Ovary (tissue), 9 donors: Measurements from ENCODE around the gene C1orf174. TPM values are rescaled to one million over a fixed set of nuclear protein-coding genes. Genes with fewer than 3 reads are reported as not detected.

ENCODE experiments used
- DNase-seq, 5 donors: peaks; one replicate each; pipeline ENCODE4 v3.0.0-alpha.2; 2019 to 2020
- H3K27ac ChIP-seq, 2 donors: fragments of 200-600 bp; one replicate each; pipeline versions ENCODE4 v1.5.1 to v1.8.0; 2019 to 2022
- H3K27me3 ChIP-seq: fragments of 200-600 bp; one replicate; pipeline ENCODE4 v1.8.0; 2022
- H3K36me3 ChIP-seq: fragments of 200-600 bp; sonication (generic); one replicate; pipeline ENCODE4 v1.5.1; 2019
- H3K4me1 ChIP-seq: one replicate; pipeline ENCODE4 v1.8.1; 2013; ENCODE audit warnings: mild to moderate bottlenecking, moderate library complexity; ENCODE audit not compliant: insufficient read depth
- H3K4me3 ChIP-seq: fragments of 200-600 bp; sonication (generic); one replicate; pipeline ENCODE4 v1.5.1; 2017
- H3K9me3 ChIP-seq, 2 donors: fragments of 200-600 bp in 1 of 2; sonication (generic) in 1 of 2; one replicate each; pipeline versions ENCODE4 v1.5.1 to v1.8.1; 2013 to 2019; ENCODE audit warnings: mild to moderate bottlenecking in 1 of 2, moderate library complexity in 1 of 2
- CTCF ChIP-seq, 3 donors: fragments of 450-650 bp in 2 of 3; fragments of 200-600 bp in 1 of 3; IDR thresholded peaks; one replicate each; pipeline versions ENCODE4 v1.5.1 to v1.8.0; 2016 to 2022; ENCODE audit warnings: antibody characterized with exemption in 3 of 3, mild to moderate bottlenecking in 1 of 3
- EP300 ChIP-seq: sonication (generic); formaldehyde crosslinking; IDR thresholded peaks from one replicate; pipeline ENCODE4 v1.6.1; 2017; ENCODE audit warnings: antibody characterized with exemption
- POLR2A ChIP-seq: fragments of 450-650 bp; IDR thresholded peaks from one replicate; pipeline ENCODE4 v1.6.1; 2017; ENCODE audit warnings: antibody characterized with exemption, mild to moderate bottlenecking, moderate library complexity
- WGBS, 3 donors: extraction: QIAGEN DNeasy Blood & Tissue Kit in 1 of 3; methylation state at CpG; one replicate each; pipeline versions ENCODE4 v1.1.5 to v1.1.7; 2013 to 2017; 5-methylcytosine and 5-hydroxymethylcytosine counted together
- intact Hi-C, 4 donors: fragments of 100-400 bp; cut with DNase I; formaldehyde crosslinking; loops; one replicate each; pipeline versions ENCODE4 v1.11.0 to v1.15.1; 2022 to 2023
- polyA plus RNA-seq, 2 donors: library from polyadenylated mRNA; stranded (reverse); fragments of 200-250 nt in 1 of 2; fragments of 350-450 nt in 1 of 2; fragmentation: Illumina TruSeq in 1 of 2; extraction: RNeasy Lipid Tissue Mini Kit (QIAGEN cat#74804) in 1 of 2; gene quantifications; one replicate each; pipeline ENCODE4 v1.2.3, GENCODE V29; 2013 to 2014
- total RNA-seq, 7 donors: library from RNA; depleted of rRNA in 2 of 7; stranded (reverse); fragments of >200 nt in 2 of 7; fragmentation: NEBNext Ultra II Directional in 3 of 7; extraction: Animal tissue kit (Norgen Biotek cat#: 25700) in 3 of 7; gene quantifications; one replicate each; pipeline versions ENCODE4 v1.1.0 to v1.2.4, GENCODE V29; 2016 to 2023
- donor health status: DM: no; HTN: no; CAD: no; lungs with moderate emphysema.
- donor health status: DM: no; HTN: no; CAD: no.
- donor health status: Bipolar disorder and iron deficiency.
- donor health status: DM: yes; HTN: yes; CAD: no.
- donor health status: DM: no; HTN: no; CAD: no.
- donor health status: DM: yes; HTN: yes; CAD: no.

Gene C1orf174
- total and polyA plus RNA-seq, 9 donors: 12.9 to 23.9 (median 18.2) TPM

GRCh38 chr1:3931007-3931912 lies 31.2 kb upstream of the C1orf174 start:
- no peak overlapping the region for H3K27ac ChIP-seq
- no peak for TF ChIP-seq EP300
- TF ChIP-seq POLR2A: no peak
- TF ChIP-seq CTCF (IDR thresholded peaks at IDR 0.05): no peak
- H3K9me3 ChIP-seq: no peaks in the 10 kb centered on the region
- H3K27me3 ChIP-seq: no peaks in the 10 kb centered on the region
- no peaks in the 10 kb centered on the region for H3K4me1 ChIP-seq
- no peaks in the 10 kb centered on the region for H3K36me3 ChIP-seq
- 49 to 62% (median 52%) methylated on average over 16 to 17 of the region's 17 CpGs for WGBS, 3 donors
- intact Hi-C loops: no loop called here
- no peak for DNase-seq
- H3K4me3 ChIP-seq: no peak overlapping the region

- Histone ChIP-seq H3K4me3 (no peak overlapping the region), H3K36me3 (no peaks in the 10 kb centered on the region), H3K4me1 (no peaks in the 10 kb centered on the region), H3K27me3 (no peaks in the 10 kb centered on the region), H3K27ac (no peak overlapping the region), H3K9me3 (no peaks in the 10 kb centered on the region)
- TF ChIP-seq EP300 (no peak), POLR2A (no peak), CTCF (IDR thresholded peaks at IDR 0.05) (no peak)
- intact Hi-C loops: no loop called here
- 51 to 57% (median 53%) methylated on average over 10 of the region's 10 CpGs for WGBS, 3 donors
- DNase-seq: no peak
These were observed 30.4 kb upstream of the C1orf174 start for GRCh38 chr1:3930301-3931006.

GRCh38 chr1:3929126-3929525 lies 29.1 kb upstream of the C1orf174 start:
- no peaks in the 10 kb centered on the region for H3K36me3 ChIP-seq
- no peak for DNase-seq
- no peaks in the 10 kb centered on the region for H3K9me3 ChIP-seq
- no peak overlapping the region for H3K4me3 ChIP-seq
- TF ChIP-seq EP300 (no peak), CTCF (IDR thresholded peaks at IDR 0.05) (no peak), POLR2A (no peak)
- no peaks in the 10 kb centered on the region for H3K4me1 ChIP-seq
- 71 to 79% (median 72%) methylated on average over 5 of the region's 5 CpGs for WGBS, 3 donors
- no peak overlapping the region for H3K27ac ChIP-seq
- intact Hi-C loops: no loop called here
- no peaks in the 10 kb centered on the region for H3K27me3 ChIP-seq

GRCh38 chr1:3928586-3928985 lies 28.5 kb upstream of the C1orf174 start:
- H3K27me3 ChIP-seq: no peaks in the 10 kb centered on the region
- no peak for TF ChIP-seq EP300
- no peak for TF ChIP-seq CTCF (IDR thresholded peaks at IDR 0.05)
- TF ChIP-seq POLR2A: no peak
- no peaks in the 10 kb centered on the region for H3K4me1 ChIP-seq
- intact Hi-C loops: no loop called here
- no peaks in the 10 kb centered on the region for H3K36me3 ChIP-seq
- DNase-seq: no peak
- 46 to 62% (median 54%) methylated on average over 10 to 11 of the region's 11 CpGs for WGBS, 3 donors
- H3K4me3 ChIP-seq: no peak overlapping the region
- no peaks in the 10 kb centered on the region for H3K9me3 ChIP-seq
- no peak overlapping the region for H3K27ac ChIP-seq
